ENCODE results near the gene MEG3.
"Not testable (repeated sequence)": the region's sequence is repeated elsewhere in the genome, so short reads cannot be mapped to it uniquely, and the experiment has no call there.

MEG3 gene

DNA sequence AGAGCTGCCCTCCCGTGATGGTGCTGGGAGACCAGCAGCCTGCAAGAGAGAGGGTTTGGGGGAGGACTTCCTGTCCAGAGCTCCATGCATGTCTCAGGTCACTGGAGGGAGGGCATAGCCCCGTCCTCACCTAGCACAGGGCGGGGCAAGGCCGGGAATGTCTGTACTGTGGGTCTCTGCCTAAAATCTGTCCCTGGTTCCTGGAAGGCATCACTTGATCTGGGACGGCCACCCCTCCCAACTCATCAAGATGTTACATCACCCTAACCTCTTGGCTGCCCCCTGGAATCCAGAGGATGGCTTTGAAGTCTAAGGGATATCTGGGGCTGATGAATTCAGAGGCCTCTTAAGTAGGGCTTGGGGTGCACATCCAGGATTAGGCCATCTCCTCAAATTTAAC is 37.0 kb upstream of the MEG3 start:
- DNase-seq (ENCODE audit: low read depth in 2 of 2): no peak

DNA sequence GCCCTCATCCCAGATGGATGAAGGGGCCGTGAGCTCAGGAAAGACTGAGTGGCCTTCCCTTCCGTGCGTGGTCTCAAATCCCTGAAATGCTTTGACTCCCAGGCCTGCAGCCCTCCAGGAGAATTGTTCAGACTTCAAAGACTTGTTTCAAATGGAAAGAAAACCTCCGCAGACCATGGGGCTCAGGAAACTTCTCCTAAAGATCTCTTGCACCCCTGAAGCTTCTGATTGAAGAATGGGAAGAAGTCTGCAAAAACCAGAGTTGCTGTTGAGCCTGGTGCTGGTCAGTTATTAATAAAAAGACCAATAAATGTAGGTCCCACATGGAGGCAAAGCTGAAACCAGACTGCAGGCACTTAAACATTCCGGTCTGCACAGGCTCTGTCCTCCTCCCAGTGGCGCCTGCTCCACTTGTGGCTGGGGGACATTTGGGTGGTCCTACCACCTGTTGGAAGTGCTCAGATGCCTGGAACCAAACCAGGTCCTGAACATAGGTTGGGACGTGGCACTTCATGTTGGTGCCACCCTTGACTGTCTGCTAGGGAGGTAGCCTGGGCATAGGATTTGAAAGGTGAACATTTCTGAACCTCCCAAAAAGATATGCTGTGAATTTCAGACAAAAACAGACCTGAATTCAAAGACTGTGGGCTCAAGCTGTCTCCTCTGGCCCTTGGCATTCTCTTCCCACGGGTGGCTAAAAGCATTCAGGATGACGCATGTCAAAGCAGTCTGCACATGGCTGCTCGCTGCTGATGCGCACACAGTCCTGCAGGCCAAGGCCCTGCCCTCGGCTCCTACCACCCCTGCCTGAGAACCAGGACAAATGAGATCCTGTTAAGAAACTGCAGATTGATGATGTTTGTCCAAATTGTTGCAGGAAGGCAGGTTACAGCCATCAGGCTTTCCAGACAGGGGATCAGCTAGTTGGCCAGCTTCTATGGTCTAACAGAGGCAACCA is 36.2 kb upstream of the MEG3 start:
- DNase-seq (ENCODE audit: low read depth in 2 of 2): no peak

DNA sequence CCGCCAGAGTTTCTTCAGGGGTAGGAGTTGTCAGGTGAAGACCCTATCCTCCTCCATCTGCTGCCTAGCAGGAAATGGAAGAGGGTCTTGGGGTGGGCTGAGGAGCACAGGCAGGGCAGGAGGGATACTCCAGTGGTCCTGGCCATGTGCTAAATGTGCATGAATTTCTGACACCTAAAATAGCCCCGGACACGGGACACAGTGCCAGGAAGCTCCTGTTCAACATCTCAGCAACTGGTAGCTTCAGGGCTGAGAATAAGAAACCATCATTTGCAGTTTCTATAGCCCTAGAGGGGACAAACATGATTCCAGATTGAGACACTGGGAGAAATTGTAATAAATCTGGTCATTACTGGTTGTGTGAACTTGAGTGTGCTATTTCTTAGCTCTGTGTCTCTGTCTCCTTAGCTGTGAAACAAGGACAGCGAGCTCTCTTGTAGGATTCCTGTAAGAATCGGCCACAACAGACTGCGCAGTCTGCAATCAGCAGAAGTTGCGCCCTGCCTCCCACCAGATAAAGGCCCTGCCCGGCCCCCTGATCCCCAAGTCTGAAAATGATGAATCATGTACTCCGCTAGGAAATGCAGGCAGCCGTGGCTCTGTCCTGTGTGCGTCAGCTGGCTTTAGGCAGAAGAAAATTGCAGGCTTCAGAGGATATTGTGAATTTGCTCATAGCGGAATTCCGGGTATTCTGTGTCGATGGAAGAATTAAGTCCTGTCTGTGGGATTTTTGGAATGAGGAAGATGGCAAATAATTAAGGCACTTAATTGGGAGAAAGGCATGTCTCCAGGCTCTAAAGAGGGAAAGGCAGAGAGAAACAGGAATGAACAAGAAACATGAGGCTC is 35.2 kb upstream of the MEG3 start:
- no peak for DNase-seq (ENCODE audit: low read depth in 2 of 2)

DNA sequence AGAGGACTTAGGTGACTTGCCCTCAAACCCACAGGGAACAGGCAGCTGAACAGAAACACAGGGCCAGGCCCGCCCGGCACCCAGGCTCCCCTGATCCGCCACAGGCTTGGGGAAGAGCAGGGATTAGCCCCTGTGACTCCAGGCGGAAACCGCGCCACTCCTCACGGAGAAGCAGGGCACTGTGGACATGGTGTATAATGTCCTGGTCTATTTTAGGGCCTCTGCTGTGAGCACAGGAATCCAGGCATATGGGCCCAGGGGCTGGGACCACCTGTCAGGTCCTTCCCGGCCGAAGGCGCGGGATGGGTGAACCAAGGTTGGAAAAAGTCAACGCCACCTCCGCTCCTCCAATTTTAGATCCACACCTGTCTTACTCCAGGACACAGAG is 34.6 kb upstream of the MEG3 start:
- DNase-seq (ENCODE audit: low read depth in 2 of 2): no peak

DNA sequence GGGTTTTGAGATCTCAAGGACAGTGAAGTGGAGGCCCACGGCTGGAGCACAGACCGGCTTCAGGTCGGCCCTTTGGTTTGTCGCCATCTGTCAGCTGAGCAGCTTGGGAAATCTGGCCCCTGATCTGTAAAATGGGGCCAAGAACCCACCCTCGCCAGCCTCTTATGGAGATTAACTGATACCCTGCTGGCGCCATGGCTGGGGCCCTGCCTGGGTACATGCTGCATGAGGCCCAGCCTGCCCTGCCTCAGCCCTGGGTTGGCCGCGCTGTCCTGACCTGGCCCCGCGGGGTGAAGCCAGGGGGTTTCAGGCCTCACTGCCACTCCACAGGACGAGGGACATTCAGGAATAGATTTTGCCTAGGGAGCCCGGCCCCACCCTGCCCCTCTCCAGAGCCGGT is 33.9 kb upstream of the MEG3 start:
- no peak for DNase-seq (ENCODE audit: low read depth in 2 of 2)

DNA sequence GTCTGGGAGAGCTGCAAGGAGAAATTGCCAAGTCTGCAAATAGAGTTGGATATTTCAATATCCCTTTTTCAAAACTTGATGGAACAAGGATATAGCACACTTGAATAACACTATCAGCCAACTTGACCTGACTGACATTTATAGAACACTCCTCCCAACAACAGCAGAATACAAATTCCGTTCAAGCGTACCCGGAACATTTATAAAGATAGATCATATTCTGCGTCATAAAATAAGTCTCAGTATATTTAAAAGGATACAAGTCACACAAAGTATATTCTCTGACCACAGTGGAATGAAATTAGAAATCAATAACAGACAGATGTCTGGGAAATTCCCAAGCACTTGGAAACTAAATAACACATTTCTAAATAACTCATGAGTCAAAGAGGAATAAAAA is 29.0 kb upstream of the MEG3 start:
- no peak for DNase-seq (ENCODE audit: low read depth in 2 of 2)

DNA sequence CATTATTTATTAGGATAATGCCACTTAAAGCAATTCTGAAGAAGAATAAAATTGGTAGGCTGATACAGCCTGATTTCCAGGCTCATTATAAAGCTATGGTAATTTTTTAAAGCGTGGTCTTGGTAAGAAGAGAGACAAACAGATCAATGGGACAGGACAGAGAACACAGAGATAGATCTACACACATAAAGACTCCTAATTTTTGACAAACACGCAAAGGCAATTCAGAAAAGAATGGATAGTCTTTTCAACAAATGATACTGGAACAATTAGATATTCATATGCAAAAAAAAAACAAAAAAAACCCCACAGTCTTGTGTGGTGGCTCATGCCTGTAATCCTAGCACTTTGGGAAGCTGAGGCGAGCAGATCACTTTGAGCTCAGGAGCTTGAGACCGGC is 25.9 kb upstream of the MEG3 start:
- no peak for DNase-seq (ENCODE audit: low read depth in 2 of 2)

DNA sequence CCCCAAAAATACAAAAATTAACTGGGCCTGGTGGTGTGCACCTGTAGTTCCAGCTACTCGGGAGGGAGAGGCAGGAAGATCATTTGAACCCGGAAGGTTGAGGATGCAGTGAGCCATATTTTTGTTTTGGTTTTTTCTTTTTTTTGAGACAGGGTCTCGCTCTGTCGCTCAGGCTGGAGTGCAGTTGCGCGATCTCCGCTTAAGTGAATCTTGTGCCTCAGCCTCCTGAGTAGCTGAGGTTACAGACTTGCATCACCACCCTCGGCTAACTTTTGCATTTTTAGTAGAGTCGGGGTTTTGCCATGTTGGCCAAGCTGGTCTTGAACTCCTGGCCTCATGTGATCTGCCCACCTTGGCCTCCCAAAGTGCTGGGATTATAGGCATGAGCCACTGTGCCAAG is 24.5 kb upstream of the MEG3 start:
- not testable (repeated sequence) for DNase-seq (ENCODE audit: low read depth in 2 of 2)

DNA sequence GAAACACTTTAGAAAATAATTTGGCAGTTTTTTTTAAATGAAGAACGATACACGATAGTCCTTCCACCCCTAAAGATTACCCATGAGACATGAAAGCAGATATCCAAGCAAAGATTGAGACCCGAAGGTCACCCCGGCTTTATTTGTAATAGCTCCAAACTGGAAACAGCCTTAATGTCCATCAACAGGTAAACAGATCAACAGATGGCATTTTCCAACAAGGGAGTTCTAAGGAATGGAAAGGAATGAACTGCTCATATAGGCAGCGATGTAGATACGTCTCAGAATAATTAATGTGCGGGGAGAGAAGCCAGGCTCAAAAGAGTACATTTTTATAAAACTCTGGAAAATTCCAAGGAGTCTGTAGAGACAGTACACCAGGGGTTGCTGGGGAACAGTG is 23.7 kb upstream of the MEG3 start:
- DNase-seq (ENCODE audit: low read depth in 2 of 2): no peak

DNA sequence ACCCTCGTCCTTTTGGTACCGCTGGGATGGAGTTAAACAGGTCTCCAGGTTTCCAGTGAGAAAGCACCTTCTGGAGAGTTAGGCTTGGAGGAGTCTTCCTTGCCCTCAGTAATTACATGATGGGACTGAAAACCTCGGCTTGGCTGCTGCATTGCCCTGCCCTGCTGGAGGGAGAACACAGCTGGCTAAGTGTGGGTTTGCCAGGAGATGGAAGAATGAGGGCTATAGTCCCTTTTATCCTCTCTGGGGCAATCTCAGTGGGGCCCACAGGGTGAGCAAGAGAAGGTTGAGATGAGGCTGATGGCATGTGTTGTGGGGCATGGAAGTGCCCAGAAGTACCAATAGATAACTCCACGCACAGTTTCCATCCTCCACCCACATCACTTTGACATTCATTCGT is 23.2 kb upstream of the MEG3 start:
- no peak for DNase-seq (ENCODE audit: low read depth in 2 of 2)

DNA sequence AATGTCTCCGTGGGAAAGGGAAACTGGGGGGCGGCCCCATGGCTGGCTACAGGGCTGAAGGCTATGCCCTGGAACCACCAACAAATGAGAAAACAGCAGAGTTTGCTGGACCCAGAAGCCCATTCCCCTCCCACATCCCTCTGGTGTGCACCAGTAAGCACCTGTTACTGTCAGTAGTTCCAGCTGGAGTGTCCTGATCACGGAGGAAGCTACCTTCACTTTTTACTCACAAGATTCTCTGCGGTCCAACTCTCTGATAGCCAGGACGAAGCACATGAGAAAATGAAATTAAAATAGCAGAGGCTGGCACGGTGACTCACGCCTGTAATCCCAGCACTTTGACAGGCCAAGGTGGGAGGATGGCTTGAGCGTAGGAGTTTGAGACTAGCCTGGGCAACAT is 22.7 kb upstream of the MEG3 start:
- DNase-seq (ENCODE audit: low read depth in 2 of 2): no peak

DNA sequence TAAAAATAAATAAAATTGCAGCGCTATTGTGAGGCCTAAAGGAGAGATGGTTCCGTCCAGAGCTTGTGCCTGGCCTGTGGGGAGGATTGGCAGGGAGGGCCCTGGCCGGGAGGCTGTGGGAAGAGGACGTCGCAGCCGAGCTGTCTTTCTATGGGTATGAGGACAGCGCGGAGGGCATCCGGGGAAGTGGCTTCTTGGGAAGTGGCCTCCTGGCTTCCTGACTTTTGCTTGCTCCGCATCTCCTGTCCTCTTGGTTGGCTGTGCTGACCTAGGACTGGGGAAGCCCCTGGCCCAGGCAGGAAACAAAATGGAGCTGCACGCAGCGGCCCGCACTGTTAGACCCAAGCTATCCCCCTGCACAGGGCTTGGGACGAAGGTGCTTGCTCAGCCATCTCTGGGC is 22.2 kb upstream of the MEG3 start:
- no peak for DNase-seq (ENCODE audit: low read depth in 2 of 2)

DNA sequence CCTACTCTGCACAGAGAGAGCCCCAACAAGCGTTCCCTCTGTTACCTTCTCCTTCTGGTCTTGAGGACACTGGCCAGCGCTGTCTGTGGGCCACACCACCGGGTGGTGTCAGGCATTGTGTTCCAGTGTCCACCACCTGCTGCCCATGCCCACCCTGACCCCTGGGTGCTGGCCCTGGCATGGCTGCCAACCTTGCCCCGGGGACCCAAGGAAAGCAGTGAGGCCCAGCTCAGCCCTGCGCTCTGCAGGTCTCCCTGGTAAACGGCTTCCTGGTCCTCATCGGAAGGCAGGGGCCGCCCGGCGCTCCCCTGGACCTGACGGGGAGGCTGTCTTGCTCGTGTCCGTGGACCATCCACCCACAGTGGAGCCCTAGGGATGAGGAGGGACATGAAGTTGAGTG is 21.8 kb upstream of the MEG3 start:
- no peak for DNase-seq (ENCODE audit: low read depth in 2 of 2)

DNA sequence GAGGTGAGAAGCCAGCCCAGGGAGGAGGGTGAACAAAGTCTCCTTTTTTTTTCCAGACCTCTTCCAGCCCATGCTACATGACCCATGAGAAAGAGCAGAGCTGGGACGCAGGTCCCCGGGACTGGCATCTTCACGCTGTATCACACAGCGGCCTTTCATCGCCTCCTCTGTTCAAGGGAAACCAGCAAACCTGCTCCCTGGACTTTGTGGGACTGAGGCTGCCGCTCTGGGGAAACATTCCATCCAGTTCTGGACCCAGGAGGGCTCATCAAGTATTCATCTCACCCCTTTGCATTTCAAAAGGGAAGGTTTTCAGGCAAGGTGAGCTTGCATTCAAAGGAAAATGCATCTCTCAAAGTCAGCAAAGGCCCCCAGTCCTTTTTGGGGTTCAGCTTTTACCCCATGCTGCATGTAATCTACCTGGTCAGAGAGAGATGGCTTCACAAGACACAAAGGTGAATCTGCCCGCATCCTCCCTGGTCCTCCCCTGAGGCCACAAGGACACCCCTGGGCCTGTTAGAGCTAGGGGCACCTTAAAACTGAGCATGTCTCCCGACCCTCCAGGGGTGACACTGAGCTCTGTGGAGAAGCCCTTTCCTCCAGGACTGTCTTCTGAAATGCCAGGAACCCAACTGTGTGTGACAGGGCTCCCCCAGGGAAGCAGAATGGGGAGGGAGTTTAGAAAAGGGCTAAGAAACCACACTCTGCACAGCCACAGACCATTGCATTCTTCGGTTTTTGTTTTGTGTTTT is 21.2 kb upstream of the MEG3 start:
- DNase-seq (ENCODE audit: low read depth in 2 of 2): no peak

DNA sequence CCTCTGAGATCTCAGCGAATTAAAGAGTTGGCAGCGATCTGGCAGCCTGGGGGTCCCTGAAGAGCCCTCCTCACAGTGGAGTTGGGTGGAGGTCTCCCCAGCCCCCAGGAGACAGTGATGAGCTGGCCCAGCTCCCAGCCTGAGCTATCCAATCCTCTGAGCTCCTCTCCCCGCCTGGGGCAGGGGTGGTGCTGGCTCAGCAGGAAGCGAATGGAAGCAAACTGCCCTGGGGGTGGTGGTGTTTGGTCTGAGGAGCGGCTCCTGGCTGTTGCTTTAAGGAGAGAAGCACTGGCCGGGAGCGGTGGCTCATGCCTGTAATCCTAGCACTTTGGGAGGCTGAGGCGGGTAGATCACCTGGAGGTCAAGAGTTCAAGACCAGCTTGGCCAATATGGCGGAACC is 19.5 kb upstream of the MEG3 start:
- no peak for DNase-seq (ENCODE audit: low read depth in 2 of 2)

DNA sequence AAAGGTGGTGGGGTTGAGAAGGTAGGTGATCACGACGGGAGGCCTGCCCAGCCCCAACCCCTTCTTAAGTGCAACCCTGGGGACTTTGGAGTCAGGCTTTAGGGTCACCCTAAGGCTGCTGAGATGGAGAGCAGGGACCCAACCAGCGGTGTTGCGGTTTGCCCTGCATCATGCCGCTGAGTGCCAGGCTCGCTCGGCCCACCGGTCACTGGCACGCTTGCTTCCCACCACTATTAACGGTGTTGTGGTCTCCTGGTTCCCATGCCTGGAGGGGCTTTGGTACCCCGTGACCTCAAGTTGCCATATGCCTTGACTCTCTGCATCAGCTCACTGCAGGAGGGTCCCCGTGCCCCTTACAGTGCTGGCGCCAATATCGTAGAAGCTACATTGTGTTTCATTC is 18.4 kb upstream of the MEG3 start:
- no peak for DNase-seq (ENCODE audit: low read depth in 2 of 2)

DNA sequence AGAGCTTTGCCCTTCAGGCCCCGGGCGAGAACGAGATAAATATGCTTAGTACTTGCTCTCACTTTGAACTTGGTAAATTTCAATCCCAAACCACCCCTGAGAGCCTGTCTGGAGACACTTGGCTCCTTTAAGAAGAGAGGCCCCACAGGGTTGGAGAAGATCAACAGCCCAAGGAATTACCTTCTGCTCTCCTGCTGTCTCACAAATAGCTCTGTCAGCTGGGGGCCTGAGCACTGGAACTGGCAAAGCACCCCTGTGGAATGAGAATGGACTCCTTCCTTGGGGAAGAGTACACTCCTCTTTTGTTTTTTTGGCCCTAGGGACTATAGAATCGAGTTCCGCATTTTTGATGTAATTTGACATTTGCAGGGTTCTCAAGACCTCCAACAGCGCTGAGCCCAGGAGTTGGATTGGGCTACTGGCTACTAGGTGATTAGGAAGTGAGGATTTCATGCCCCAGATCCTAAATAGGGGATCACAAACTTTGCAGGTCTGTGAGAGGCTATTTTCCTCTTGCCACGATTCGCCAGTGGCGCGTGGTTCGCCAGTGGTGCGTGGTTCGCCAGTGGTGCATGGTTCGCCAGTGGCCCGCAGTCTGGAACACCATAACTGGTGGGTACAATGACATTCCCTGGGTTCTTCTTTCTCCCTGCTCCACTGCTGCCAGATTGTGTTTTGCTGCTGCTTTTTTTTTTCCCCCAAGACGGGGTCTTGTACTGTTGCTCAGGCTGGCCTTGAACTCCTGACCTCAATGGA is 17.8 kb upstream of the MEG3 start:
- no peak for DNase-seq (ENCODE audit: low read depth in 2 of 2)

DNA sequence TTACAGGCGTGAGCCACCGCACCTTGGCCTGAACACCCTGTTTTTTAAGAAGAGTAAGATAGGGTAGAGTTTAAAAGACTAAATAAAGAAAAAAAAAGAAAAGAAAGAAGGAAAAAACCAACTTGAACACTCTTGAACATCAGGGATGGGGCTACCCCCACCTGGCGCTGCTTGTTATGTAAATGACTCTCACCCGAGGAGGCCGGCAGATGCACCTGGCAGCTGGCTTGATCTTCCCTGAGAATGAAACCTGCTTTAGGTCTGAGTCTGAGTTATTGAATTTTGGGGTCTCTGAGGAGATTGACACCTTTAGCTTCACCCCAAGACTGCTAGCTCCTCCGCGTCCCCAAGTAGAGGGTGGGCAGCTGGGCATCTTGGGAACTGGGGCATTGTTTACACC is 15.5 kb upstream of the MEG3 start:
- DNase-seq (ENCODE audit: low read depth in 2 of 2): no peak

DNA sequence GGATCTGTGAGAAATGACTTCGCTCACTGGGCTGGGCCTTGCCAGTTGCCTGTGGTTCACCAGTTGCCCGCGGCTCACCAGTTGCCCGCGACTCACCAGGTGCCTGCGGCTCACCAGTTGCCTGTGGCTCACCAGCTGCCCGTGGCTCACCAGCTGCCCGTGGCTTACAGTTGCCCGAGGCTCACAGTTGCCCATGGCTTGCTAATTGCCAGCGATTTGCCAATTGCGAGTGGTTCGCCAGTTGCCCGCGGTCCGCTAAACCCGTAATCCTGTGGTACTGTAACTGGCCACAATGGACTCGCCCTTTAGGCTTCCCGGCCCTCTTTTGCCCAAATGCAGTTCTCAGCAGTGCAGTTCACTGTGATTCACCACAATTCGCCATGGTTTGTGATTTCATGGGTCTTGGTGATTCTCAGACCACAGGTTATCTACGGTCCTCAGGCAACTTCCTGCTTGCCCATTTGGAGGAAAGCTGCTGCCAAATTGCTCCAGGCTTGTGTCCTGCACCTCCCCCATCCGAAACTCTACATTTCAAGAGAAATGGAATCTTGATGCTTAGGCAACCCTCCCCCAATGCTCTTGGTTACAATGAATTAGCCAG is 15.0 kb upstream of the MEG3 start:
- no peak for DNase-seq (ENCODE audit: low read depth in 2 of 2)

DNA sequence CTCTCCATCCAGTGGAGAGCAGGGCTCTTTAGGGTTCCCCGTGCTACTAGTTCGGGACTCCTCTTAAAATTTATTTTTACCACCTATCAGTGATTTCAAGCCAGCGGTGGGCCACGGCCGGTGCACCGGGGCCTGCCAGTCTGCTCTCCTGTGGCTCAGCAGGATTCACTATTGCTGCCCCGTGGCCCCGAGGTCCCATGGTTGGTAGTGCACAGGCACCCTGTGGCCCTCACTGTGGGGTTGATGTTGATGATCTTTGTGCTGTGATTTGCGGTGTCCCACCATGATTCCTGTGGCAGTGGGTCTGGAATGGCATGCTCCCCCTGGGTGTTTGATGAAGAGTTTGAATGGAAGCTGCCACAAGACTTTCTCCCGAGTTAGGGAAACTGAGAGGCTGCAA is 12.6 kb upstream of the MEG3 start:
- no peak for DNase-seq (ENCODE audit: low read depth in 2 of 2)

All from stimulated activated CD8-positive, alpha-beta memory T cell treated with anti-CD3 and anti-CD28 coated beads, Interleukin-2, amount 100 ng/mL, for 48 hours (primary cell).